Measurements from ENCODE around the gene SDHAF1.
A peak's percentile ranks its signal among the peaks of the same experiment; 100 is the strongest.
"Not testable (repeated sequence)": the region's sequence is repeated elsewhere in the genome, so short reads cannot be mapped to it uniquely, and the experiment has no call there.

Gene SDHAF1

GRCh38 chr19:35995048-35995993 is at the start of gene SDHAF1:
SDHAF1 (plus strand) TSS chr19:35995188; CDS start chr19:35995275, 87 bp downstream.
- peak; percentile 85 for DNase-seq (ENCODE audit: low read depth)

- DNase-seq (ENCODE audit: low read depth), result no peak
Observed at GRCh38 chr19:35946203-35946602, 48.8 kb upstream of the SDHAF1 start.

- DNase-seq (ENCODE audit: low read depth), result no peak
Observed at GRCh38 chr19:35949131-35949530, 45.9 kb upstream of the SDHAF1 start.

GRCh38 chr19:35955881-35956634 is 38.9 kb upstream of the SDHAF1 start:
- DNase-seq (ENCODE audit: low read depth), result no peak

- not testable (repeated sequence) for DNase-seq (ENCODE audit: low read depth)
Observed at GRCh38 chr19:35957411-35957810, 37.6 kb upstream of the SDHAF1 start.

GRCh38 chr19:35958660-35959039 is 36.3 kb upstream of the SDHAF1 start:
- no peak for DNase-seq (ENCODE audit: low read depth)

- DNase-seq (ENCODE audit: low read depth), result peak; percentile 81
Observed at GRCh38 chr19:35959040-35959967, 35.7 kb upstream of the SDHAF1 start.

GRCh38 chr19:35959968-35960320 is 35.0 kb upstream of the SDHAF1 start:
- DNase-seq (ENCODE audit: low read depth), result no peak

- no peak for DNase-seq (ENCODE audit: low read depth)
Observed at GRCh38 chr19:35960432-35960972, 34.5 kb upstream of the SDHAF1 start.

- DNase-seq (ENCODE audit: low read depth), result no peak
Observed at GRCh38 chr19:35963514-35963913, 31.5 kb upstream of the SDHAF1 start.

- no peak for DNase-seq (ENCODE audit: low read depth)
Observed at GRCh38 chr19:35966771-35967170, 28.2 kb upstream of the SDHAF1 start.

- no peak for DNase-seq (ENCODE audit: low read depth)
Observed at GRCh38 chr19:35973487-35973886, 21.5 kb upstream of the SDHAF1 start.

GRCh38 chr19:35975608-35976214 is 19.3 kb upstream of the SDHAF1 start:
- DNase-seq (ENCODE audit: low read depth), result no peak

GRCh38 chr19:35977446-35978222 is 17.4 kb upstream of the SDHAF1 start:
- DNase-seq (ENCODE audit: low read depth), result no peak

- no peak for DNase-seq (ENCODE audit: low read depth)
Observed at GRCh38 chr19:35978271-35978670, 16.7 kb upstream of the SDHAF1 start.

GRCh38 chr19:35978832-35979365 is 16.1 kb upstream of the SDHAF1 start:
- no peak for DNase-seq (ENCODE audit: low read depth)

- DNase-seq (ENCODE audit: low read depth), result not testable (repeated sequence)
Observed at GRCh38 chr19:35980997-35981396, 14.0 kb upstream of the SDHAF1 start.

GRCh38 chr19:35983177-35983576 is 11.8 kb upstream of the SDHAF1 start:
- no peak for DNase-seq (ENCODE audit: low read depth)

GRCh38 chr19:35986111-35986510 is 8.9 kb upstream of the SDHAF1 start:
- no peak for DNase-seq (ENCODE audit: low read depth)

Measured in activated T-helper 1 cell treated with Interleukin-2 at 50 U/mL for 16 hours (primary cell).